ENCODE results near the gene TWNK. TPM values are rescaled to one million over a fixed set of nuclear protein-coding genes. Genes with fewer than 3 reads are reported as not detected.

Gene TWNK
- total and polyA plus RNA-seq, 9 of the 15 experiments (the other 6 are each of a cell fraction or from before 2014, with no cell fraction given): 11.6 to 34.7 (median 17.4) TPM

DNA sequence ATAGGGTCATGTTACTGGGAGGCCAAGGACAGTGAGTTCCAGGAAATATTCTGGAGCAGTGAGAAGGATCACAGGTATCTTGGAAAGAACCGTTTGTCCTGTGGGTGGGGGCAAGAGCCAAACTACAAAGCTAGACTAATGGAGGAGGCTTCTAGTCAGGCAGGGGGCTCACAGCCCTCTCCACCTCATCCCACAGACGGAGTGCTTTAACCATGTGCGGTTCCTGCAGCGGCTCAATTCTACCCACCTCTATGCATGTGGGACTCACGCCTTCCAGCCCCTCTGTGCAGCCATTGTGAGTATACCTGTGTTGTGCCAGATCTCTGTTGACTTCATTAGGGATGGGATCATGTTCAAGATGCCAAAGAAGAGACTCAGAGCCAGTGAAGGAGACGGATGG, 9.9 kb upstream of the TWNK start (continued):
- TF ChIP-seq, protein P1, sequence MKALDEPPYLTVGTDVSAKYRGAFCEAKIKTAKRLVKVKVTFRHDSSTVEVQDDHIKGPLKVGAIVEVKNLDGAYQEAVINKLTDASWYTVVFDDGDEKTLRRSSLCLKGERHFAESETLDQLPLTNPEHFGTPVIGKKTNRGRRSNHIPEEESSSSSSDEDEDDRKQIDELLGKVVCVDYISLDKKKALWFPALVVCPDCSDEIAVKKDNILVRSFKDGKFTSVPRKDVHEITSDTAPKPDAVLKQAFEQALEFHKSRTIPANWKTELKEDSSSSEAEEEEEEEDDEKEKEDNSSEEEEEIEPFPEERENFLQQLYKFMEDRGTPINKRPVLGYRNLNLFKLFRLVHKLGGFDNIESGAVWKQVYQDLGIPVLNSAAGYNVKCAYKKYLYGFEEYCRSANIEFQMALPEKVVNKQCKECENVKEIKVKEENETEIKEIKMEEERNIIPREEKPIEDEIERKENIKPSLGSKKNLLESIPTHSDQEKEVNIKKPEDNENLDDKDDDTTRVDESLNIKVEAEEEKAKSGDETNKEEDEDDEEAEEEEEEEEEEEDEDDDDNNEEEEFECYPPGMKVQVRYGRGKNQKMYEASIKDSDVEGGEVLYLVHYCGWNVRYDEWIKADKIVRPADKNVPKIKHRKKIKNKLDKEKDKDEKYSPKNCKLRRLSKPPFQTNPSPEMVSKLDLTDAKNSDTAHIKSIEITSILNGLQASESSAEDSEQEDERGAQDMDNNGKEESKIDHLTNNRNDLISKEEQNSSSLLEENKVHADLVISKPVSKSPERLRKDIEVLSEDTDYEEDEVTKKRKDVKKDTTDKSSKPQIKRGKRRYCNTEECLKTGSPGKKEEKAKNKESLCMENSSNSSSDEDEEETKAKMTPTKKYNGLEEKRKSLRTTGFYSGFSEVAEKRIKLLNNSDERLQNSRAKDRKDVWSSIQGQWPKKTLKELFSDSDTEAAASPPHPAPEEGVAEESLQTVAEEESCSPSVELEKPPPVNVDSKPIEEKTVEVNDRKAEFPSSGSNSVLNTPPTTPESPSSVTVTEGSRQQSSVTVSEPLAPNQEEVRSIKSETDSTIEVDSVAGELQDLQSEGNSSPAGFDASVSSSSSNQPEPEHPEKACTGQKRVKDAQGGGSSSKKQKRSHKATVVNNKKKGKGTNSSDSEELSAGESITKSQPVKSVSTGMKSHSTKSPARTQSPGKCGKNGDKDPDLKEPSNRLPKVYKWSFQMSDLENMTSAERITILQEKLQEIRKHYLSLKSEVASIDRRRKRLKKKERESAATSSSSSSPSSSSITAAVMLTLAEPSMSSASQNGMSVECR (CRISPR knock-in tag; IDR thresholded peaks at IDR 0.05): no peak
- TF ChIP-seq NELFE (IDR thresholded peaks at IDR 0.05; ENCODE audit: insufficient read depth, insufficient read length): no peak
- TF ChIP-seq JUN (IDR thresholded peaks at IDR 0.05; ENCODE audit: borderline replicate concordance, low read depth, low read length): no peak
- no peak for TF ChIP-seq JUN (CRISPR knock-in tag; IDR thresholded peaks at IDR 0.05; ENCODE audit: borderline replicate concordance)
- no peak for TF ChIP-seq PPARD (CRISPR knock-in tag; IDR thresholded peaks at IDR 0.05)
- no peak for TF ChIP-seq NUFIP1 (IDR thresholded peaks at IDR 0.05; ENCODE audit: partially characterized antibody)
- TF ChIP-seq ZNF197 (CRISPR knock-in tag; IDR thresholded peaks at IDR 0.05; ENCODE audit: low read depth): no peak
- no peak for TF ChIP-seq KLF6 (CRISPR knock-in tag; IDR thresholded peaks at IDR 0.05; ENCODE audit: borderline replicate concordance)
- TF ChIP-seq TCF7 (IDR thresholded peaks at IDR 0.05; ENCODE audit: borderline replicate concordance): no peak
- TF ChIP-seq, protein P2, sequence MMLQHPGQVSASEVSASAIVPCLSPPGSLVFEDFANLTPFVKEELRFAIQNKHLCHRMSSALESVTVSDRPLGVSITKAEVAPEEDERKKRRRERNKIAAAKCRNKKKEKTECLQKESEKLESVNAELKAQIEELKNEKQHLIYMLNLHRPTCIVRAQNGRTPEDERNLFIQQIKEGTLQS (IDR thresholded peaks at IDR 0.05): no peak
- TF ChIP-seq, protein P2 (CRISPR knock-in tag; conservative IDR thresholded peaks at IDR 0.05): no peak

Measured in K562 (cell line).